ENCODE results near the gene FYCO1. TPM values are rescaled to one million over a fixed set of nuclear protein-coding genes. Genes with fewer than 3 reads are reported as not detected.
A peak's percentile ranks its signal among the peaks of the same experiment; 100 is the strongest.

FYCO1 gene
- total RNA-seq, 3 donors from 2014 or later (not counting 1 experiment from before 2014, with no cell fraction given) = 23.0 to 28.4 (median 27.5) TPM

DNA sequence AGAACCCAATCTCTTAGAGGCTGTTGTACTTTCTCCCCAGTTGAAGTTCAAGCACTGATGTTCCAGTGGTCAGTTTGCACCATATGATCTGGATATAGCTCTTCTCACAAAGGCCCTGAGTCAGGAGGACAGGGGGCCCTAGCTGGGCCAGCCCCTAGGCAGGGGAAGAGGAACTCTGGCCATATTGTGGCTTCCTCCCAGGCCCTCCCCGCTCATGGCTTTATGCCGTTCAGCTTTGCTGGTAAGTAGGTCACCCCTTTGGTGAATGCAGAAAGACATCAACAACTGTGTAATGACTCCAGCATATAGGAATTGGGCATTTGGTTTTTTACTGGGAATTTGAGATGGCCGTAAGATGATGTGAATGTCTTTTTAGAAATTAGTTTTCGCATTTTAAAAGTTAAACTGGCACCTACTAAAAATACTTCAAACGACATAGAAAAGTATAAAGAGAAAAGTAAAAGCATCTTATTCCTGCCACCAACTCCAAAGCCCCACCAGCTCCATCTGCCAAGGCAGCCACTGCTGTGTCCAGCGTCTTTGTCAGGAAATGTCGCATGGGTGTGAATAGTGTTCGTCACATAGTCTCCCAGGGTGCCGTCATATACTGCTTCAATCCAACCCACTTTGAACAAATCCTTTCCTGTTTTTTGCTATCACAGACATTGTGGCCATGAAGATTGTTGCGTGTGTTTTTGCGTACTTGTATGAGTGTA lies 84.0 kb downstream of the FYCO1 start:
- peak in 1 of 3 donors; percentile 11 for ATAC-seq
- no peak for DNase-seq
- TF ChIP-seq, protein P1, sequence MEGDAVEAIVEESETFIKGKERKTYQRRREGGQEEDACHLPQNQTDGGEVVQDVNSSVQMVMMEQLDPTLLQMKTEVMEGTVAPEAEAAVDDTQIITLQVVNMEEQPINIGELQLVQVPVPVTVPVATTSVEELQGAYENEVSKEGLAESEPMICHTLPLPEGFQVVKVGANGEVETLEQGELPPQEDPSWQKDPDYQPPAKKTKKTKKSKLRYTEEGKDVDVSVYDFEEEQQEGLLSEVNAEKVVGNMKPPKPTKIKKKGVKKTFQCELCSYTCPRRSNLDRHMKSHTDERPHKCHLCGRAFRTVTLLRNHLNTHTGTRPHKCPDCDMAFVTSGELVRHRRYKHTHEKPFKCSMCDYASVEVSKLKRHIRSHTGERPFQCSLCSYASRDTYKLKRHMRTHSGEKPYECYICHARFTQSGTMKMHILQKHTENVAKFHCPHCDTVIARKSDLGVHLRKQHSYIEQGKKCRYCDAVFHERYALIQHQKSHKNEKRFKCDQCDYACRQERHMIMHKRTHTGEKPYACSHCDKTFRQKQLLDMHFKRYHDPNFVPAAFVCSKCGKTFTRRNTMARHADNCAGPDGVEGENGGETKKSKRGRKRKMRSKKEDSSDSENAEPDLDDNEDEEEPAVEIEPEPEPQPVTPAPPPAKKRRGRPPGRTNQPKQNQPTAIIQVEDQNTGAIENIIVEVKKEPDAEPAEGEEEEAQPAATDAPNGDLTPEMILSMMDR (IDR thresholded peaks at IDR 0.05) = no peak
- Mint-ChIP-seq H3K9me3 (no peaks in the 10 kb centered on the region), H3K4me3 (peak overlapping the region; percentile 2), H3K27ac (peak overlapping the region; percentile 10 to 88), H3K36me3 (no peaks in the 10 kb centered on the region), H3K4me1 (peaks cover 68 to 89% of the 10 kb centered on the region in 2 donors), H3K27me3 (ENCODE audit: low read depth in 2 of 2) (no peaks in the 10 kb centered on the region)
- Histone ChIP-seq H3K4me1 (ENCODE audit: control insufficient read depth, insufficient read depth, low read length) (peaks cover 72% of the 10 kb centered on the region), H3K27ac (ENCODE audit: low read length) (peak overlapping the region; percentile 36), H3K36me3 (ENCODE audit: control insufficient read depth, insufficient read depth, low read length) (no peaks in the 10 kb centered on the region), H3K9me3 (ENCODE audit: control insufficient read depth, insufficient read depth, low read length) (no peaks in the 10 kb centered on the region), H3K27me3 (ENCODE audit: control insufficient read depth, insufficient read depth, low read length) (no peaks in the 10 kb centered on the region), H3K4me3 (ENCODE audit: low read length) (no peak overlapping the region)
- intact Hi-C loops (cut with micrococcal nuclease) = no loop called here
- WGBS (ENCODE audit: insufficient coverage) = 56% methylated on average over 7 of the region's 11 CpGs

DNA sequence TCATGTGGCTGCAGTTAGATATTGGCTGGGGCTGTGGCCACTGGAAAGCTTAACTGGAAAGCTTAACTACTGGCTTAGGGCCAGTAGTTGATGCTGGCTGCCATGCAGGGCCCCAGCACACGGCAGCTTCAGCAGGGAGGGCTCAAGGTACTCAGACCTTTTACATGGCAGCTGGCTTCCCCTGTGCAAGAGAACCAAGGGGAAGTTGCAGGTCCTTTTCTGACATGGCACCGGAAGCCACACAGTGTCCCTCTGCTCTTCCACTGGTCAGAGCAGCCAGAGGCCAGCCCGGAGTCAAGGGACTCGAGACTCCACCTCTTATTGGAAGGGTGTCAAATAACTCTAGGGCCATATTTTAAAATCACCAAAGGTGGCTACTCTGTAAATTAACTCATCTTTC lies 84.7 kb downstream of the FYCO1 start:
- H3K4me1 ChIP-seq (ENCODE audit: control insufficient read depth, insufficient read depth, low read length) = peaks cover 68% of the 10 kb centered on the region
- no peaks in the 10 kb centered on the region for H3K27me3 Mint-ChIP-seq (ENCODE audit: low read depth in 2 of 2)
- intact Hi-C loops (cut with micrococcal nuclease) = no loop called here
- H3K4me3 Mint-ChIP-seq = peak overlapping the region; percentile 55
- H3K4me3 ChIP-seq (ENCODE audit: low read length) = no peak overlapping the region
- H3K36me3 Mint-ChIP-seq = no peaks in the 10 kb centered on the region
- TF ChIP-seq, protein P1 (IDR thresholded peaks at IDR 0.05) = no peak
- ATAC-seq (no peak), DNase-seq (no peak)
- 70% methylated on average over 4 of the region's 4 CpGs for WGBS (ENCODE audit: insufficient coverage)
- no peaks in the 10 kb centered on the region for H3K9me3 Mint-ChIP-seq
- peaks cover 60 to 85% of the 10 kb centered on the region in 2 donors for H3K4me1 Mint-ChIP-seq
- no peaks in the 10 kb centered on the region for H3K36me3 ChIP-seq (ENCODE audit: control insufficient read depth, insufficient read depth, low read length)
- H3K9me3 ChIP-seq (ENCODE audit: control insufficient read depth, insufficient read depth, low read length) = no peaks in the 10 kb centered on the region
- no peak overlapping the region for H3K27ac ChIP-seq (ENCODE audit: low read length)
- peak overlapping the region; percentile 10 to 88 for H3K27ac Mint-ChIP-seq
- H3K27me3 ChIP-seq (ENCODE audit: control insufficient read depth, insufficient read depth, low read length) = no peaks in the 10 kb centered on the region

DNA sequence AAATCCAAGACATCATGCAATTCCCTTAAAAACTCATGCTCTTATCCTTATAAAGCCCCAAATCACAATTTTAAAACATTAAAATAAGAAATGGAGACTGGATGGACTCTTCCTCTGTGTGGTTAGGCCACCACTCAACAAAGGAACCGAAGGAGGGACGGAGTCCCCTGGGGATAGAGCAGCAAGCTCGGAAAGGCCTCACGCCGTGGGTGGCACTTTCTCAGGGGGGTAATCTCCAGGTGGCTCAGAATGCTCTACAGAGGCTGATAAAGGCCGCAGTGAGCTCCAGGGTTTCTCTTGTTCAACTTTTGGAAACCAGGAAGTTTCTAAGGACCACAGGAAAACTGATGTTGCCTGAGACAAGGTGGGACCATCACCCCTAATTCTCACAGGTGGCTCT lies 86.1 kb downstream of the FYCO1 start:
- no peak overlapping the region for H3K4me3 Mint-ChIP-seq
- intact Hi-C loops (cut with micrococcal nuclease) = no loop called here
- Histone ChIP-seq H3K4me1 (ENCODE audit: control insufficient read depth, insufficient read depth, low read length) (peaks cover 60% of the 10 kb centered on the region), H3K27me3 (ENCODE audit: control insufficient read depth, insufficient read depth, low read length) (no peaks in the 10 kb centered on the region), H3K9me3 (ENCODE audit: control insufficient read depth, insufficient read depth, low read length) (no peaks in the 10 kb centered on the region), H3K27ac (ENCODE audit: low read length) (no peak overlapping the region), H3K36me3 (ENCODE audit: control insufficient read depth, insufficient read depth, low read length) (no peaks in the 10 kb centered on the region), H3K4me3 (ENCODE audit: low read length) (no peak overlapping the region)
- DNase-seq (no peak), ATAC-seq (no peak)
- TF ChIP-seq, protein P1 (IDR thresholded peaks at IDR 0.05) = no peak
- H3K9me3 Mint-ChIP-seq = no peaks in the 10 kb centered on the region
- peaks cover 54 to 80% of the 10 kb centered on the region in 2 donors for H3K4me1 Mint-ChIP-seq
- H3K27ac Mint-ChIP-seq = peak overlapping the region in 1 of 2 donors; percentile 88
- H3K27me3 Mint-ChIP-seq (ENCODE audit: low read depth in 2 of 2) = no peaks in the 10 kb centered on the region
- WGBS (ENCODE audit: insufficient coverage) = 68% methylated on average over 6 of the region's 6 CpGs
- no peaks in the 10 kb centered on the region for H3K36me3 Mint-ChIP-seq

DNA sequence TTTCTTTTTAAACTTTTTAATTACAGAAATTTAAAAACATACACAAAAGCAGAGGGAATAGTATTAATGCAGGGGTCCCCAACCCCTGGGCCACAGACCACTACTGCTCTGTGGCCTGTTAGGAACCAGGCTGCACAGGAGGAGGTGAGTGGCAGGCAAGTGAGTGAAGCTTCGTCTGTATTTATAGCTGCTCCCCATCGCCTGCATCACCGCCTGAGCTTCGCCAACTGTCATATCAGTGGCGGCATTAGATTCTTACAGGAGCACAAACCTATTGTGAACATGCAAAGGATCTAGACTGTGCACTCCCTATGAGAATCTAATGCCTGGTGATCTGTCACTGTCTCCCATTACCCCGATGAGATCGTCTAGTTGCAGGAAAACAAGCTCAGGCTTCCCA lies 86.9 kb downstream of the FYCO1 start:
- ATAC-seq (peak in 1 of 3 donors; percentile 9), DNase-seq (no peak)
- Histone ChIP-seq H3K4me1 (ENCODE audit: control insufficient read depth, insufficient read depth, low read length) (peaks cover 53% of the 10 kb centered on the region), H3K36me3 (ENCODE audit: control insufficient read depth, insufficient read depth, low read length) (no peaks in the 10 kb centered on the region), H3K27me3 (ENCODE audit: control insufficient read depth, insufficient read depth, low read length) (no peaks in the 10 kb centered on the region), H3K9me3 (ENCODE audit: control insufficient read depth, insufficient read depth, low read length) (no peaks in the 10 kb centered on the region), H3K27ac (ENCODE audit: low read length) (no peak overlapping the region), H3K4me3 (ENCODE audit: low read length) (no peak overlapping the region)
- peak overlapping the region; percentile 61 for H3K4me3 Mint-ChIP-seq
- intact Hi-C loops (cut with micrococcal nuclease) = no loop called here
- no peaks in the 10 kb centered on the region for H3K27me3 Mint-ChIP-seq (ENCODE audit: low read depth in 2 of 2)
- H3K27ac Mint-ChIP-seq = peak overlapping the region; percentile 66 to 79
- H3K9me3 Mint-ChIP-seq = no peaks in the 10 kb centered on the region
- peaks cover 53 to 75% of the 10 kb centered on the region in 2 donors for H3K4me1 Mint-ChIP-seq
- no peaks in the 10 kb centered on the region for H3K36me3 Mint-ChIP-seq
- TF ChIP-seq, protein P1 (IDR thresholded peaks at IDR 0.05) = no peak
- WGBS (ENCODE audit: insufficient coverage) = 74% methylated on average over 7 of the region's 7 CpGs

Measured in natural killer cell (primary cell).